ENCODE results near the gene HNRNPU. TPM values are rescaled to one million over a fixed set of nuclear protein-coding genes. Genes with fewer than 3 reads are reported as not detected.

Gene HNRNPU
- total and polyA plus RNA-seq, 10 donors: 121 to 457 (median 280) TPM

DNA sequence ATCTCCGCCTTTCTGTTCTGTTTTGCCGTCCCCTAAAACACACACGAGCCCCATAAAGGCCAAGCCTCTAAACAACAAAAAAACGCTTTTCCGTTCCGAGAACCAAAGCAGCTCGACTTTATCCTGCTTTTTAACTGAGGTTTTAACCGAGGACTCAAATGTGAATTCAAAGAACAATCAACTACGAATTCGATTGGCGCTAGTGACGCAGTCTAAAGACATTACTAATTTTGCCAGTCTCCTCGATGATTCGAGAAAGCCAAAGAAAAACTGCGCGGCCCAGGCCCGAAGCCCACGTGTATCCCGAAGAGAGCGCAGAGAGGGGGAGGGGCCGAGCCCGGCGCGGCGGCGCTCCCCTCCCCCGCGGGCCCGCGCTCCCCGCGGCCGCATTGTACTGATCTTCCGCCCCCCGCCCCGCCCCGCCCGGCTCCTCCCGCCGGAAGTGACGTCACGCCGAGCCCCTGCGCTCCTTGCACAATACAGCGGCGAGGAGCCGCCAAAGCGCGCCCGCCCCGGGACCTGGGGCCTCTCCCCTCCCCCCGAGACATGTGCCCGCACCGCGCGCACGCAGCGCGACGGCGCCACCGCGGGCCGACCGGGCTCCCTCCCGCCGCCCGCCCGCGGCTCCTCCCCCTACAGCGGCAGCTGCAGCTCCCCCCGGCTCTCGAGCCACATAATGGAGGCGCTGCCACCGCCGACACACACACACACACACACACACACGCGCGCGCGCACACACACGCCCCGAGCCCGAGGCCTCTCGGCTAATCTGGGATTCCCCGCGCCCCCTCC is 1.4 kb downstream of the HNRNPU start:
- peak overlapping the region; percentile 71 to 97 (median 90) for H3K4me3 ChIP-seq
- TF ChIP-seq, protein P1, sequence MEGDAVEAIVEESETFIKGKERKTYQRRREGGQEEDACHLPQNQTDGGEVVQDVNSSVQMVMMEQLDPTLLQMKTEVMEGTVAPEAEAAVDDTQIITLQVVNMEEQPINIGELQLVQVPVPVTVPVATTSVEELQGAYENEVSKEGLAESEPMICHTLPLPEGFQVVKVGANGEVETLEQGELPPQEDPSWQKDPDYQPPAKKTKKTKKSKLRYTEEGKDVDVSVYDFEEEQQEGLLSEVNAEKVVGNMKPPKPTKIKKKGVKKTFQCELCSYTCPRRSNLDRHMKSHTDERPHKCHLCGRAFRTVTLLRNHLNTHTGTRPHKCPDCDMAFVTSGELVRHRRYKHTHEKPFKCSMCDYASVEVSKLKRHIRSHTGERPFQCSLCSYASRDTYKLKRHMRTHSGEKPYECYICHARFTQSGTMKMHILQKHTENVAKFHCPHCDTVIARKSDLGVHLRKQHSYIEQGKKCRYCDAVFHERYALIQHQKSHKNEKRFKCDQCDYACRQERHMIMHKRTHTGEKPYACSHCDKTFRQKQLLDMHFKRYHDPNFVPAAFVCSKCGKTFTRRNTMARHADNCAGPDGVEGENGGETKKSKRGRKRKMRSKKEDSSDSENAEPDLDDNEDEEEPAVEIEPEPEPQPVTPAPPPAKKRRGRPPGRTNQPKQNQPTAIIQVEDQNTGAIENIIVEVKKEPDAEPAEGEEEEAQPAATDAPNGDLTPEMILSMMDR (IDR thresholded peaks at IDR 0.05 in 8 of 11, conservative IDR thresholded peaks at IDR 0.05 in 3 of 11): peak in 2 of 11 experiments; percentile 20 to 25
- TF ChIP-seq POLR2AphosphoS5 (IDR thresholded peaks at IDR 0.05) (peak; percentile 80 to 88 (median 82)), POLR2A (IDR thresholded peaks at IDR 0.05) (peak in 2 of 3 donors; percentile 56 to 72)
- peaks cover 44 to 63% (median 57%) of the 10 kb centered on the region in 6 donors for H3K4me1 ChIP-seq
- intact Hi-C loops (cut with DNase I; ENCODE audit: low total_unique reads): loop anchor here (2.0 kb wide), 1 partner anchor 108 kb away; no protein-coding TSS in a partner anchor
- peak; percentile 99 for DNase-seq
- 0 to 1% (median 1%) methylated on average over 15 to 86 of the region's 87 CpGs for WGBS, 5 donors
- no peaks in the 10 kb centered on the region for H3K9me3 ChIP-seq
- H3K27ac ChIP-seq: peak overlapping the region; percentile 99 to 100 (median 100)
- H3K36me3 ChIP-seq: peaks cover 0 to 41% (median 29%) of the 10 kb centered on the region in 6 donors
- no peaks in the 10 kb centered on the region for H3K27me3 ChIP-seq (replicated peaks in 1 of 7)

DNA sequence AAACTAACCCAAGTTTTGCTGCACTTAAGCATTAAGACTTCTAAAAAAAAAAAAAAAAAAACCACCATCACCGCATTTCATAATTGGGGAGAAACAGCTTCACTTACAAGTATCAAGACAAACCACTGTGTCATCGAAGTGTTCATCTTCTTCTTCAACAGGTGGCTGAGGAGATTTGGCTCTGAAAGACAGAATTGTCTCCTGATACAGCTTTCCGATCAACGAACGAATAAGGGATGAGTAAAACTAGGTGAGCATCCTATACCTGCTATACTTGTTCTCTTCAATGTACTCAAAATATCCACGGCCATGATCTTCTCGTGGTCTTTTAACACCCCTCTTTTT is 2.0 kb downstream of the HNRNPU start:
- Histone ChIP-seq H3K4me1 (peaks cover 47 to 69% (median 63%) of the 10 kb centered on the region in 6 donors), H3K36me3 (peaks cover 0 to 47% (median 35%) of the 10 kb centered on the region in 6 donors), H3K27ac (peak overlapping the region; percentile 99 to 100 (median 100)), H3K27me3 (replicated peaks in 1 of 7) (no peaks in the 10 kb centered on the region), H3K9me3 (no peaks in the 10 kb centered on the region), H3K4me3 (peak overlapping the region; percentile 71 to 97 (median 90))
- TF ChIP-seq POLR2AphosphoS5 (IDR thresholded peaks at IDR 0.05) (no peak), POLR2A (IDR thresholded peaks at IDR 0.05) (no peak)
- TF ChIP-seq, protein P1 (IDR thresholded peaks at IDR 0.05 in 8 of 11, conservative IDR thresholded peaks at IDR 0.05 in 3 of 11): no peak
- DNase-seq: no peak
- WGBS, 5 donors: 0 to 1% (median 0%) methylated on average over 7 of the region's 7 CpGs
- intact Hi-C loops (cut with DNase I; ENCODE audit: low total_unique reads): loop anchor here (2.0 kb wide), 1 partner anchor 108 kb away; no protein-coding TSS in a partner anchor

DNA sequence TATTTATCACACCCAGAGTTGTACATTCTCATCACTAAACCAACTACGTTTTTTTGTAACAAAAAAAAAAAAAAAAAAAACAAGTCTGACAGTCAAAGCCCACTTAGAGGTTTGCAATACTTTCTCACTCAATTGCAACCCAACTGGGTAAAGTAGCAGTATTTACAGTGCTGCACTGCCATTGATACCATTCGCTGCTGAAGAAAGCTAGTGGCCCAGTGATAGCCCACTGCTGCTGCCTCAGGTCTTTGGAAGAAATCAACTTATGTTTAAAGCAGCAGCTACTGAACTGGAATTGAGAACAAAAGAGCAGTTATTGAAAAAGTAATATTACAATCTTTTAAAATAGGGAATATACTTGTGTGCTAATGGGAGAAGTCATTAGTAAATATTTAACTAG is 2.7 kb downstream of the HNRNPU start:
- intact Hi-C loops (cut with DNase I; ENCODE audit: low total_unique reads): loop anchor here (2.0 kb wide), 1 partner anchor 109 kb away; no protein-coding TSS in a partner anchor
- peaks cover 51 to 75% (median 68%) of the 10 kb centered on the region in 6 donors for H3K4me1 ChIP-seq
- no peaks in the 10 kb centered on the region for H3K27me3 ChIP-seq (replicated peaks in 1 of 7)

More for the DNA sequence above, 2.7 kb downstream of the HNRNPU start:
- Histone ChIP-seq H3K9me3 (no peaks in the 10 kb centered on the region), H3K4me3 (peak overlapping the region; percentile 71 to 97 (median 90)), H3K36me3 (peaks cover 0 to 53% (median 42%) of the 10 kb centered on the region in 6 donors), H3K27ac (peak overlapping the region; percentile 99 to 100 (median 100))
- DNase-seq: no peak
- 0 to 14% (median 4%) methylated on average over 2 of the region's 2 CpGs for whole genome bisulfite sequencing, 5 donors
- TF ChIP-seq POLR2AphosphoS5 (IDR thresholded peaks at IDR 0.05) (no peak), POLR2A (IDR thresholded peaks at IDR 0.05) (no peak)
- TF ChIP-seq, protein P1 (IDR thresholded peaks at IDR 0.05 in 8 of 11, conservative IDR thresholded peaks at IDR 0.05 in 3 of 11): no peak

Data from spleen (tissue), 11 donors.